ENCODE measurements around the gene NOTCH2.
"Not testable (repeated sequence)": the region's sequence is repeated elsewhere in the genome, so short reads cannot be mapped to it uniquely, and the experiment has no call there.

DNA sequence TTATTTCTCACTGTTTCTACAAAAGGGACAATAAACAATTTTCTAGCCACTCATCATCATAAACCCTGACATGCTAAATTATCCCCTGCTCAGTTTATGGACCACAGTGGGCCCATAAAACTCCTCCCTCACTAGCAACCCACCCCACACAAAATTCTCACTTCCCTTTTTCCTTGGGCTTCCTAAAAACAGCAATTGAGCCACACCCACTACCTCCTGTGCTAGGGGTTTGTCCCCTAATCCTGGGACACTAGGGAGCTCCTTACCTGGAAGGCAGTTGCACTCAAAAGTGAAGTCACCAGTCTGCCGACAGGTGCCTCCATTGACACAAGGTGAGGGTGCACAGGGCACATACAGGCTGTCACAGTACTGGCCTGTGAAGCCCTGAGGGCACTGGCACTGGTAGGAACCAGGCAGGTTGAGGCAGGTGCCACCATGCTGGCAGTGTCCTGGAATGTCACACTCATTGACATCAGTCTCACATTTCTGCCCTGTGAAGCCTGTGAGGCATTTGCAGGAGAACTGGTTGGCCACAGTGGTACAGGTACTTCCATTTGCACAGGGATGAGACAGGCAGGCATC lies 72.6 kb downstream of the NOTCH2 start:
- TF ChIP-seq, protein P1, sequence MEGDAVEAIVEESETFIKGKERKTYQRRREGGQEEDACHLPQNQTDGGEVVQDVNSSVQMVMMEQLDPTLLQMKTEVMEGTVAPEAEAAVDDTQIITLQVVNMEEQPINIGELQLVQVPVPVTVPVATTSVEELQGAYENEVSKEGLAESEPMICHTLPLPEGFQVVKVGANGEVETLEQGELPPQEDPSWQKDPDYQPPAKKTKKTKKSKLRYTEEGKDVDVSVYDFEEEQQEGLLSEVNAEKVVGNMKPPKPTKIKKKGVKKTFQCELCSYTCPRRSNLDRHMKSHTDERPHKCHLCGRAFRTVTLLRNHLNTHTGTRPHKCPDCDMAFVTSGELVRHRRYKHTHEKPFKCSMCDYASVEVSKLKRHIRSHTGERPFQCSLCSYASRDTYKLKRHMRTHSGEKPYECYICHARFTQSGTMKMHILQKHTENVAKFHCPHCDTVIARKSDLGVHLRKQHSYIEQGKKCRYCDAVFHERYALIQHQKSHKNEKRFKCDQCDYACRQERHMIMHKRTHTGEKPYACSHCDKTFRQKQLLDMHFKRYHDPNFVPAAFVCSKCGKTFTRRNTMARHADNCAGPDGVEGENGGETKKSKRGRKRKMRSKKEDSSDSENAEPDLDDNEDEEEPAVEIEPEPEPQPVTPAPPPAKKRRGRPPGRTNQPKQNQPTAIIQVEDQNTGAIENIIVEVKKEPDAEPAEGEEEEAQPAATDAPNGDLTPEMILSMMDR (IDR thresholded peaks at IDR 0.05): not testable (repeated sequence)
- not testable (repeated sequence) for TF ChIP-seq POLR2A (IDR thresholded peaks at IDR 0.05)
